HepG2 (cell line): ENCODE results near the gene PDLIM5. TPM values are rescaled to one million over a fixed set of nuclear protein-coding genes. Genes with fewer than 3 reads are reported as not detected.

Source experiments
- ATAC-seq: fragments of 200-7000 bp; cut with Tn5 transposase; 3 replicates; pipeline ENCODE4 v1.9.1; 2020; ENCODE audit warnings: mild to moderate bottlenecking, moderate library complexity
- BruUV-seq: library from RNA; stranded (reverse); fragments of 400-500 nt; replicated peaks from 2 replicates; lab custom pipeline; 2021; lab: Mats Ljungman, UMichigan
- CTCF ChIA-PET: fragments of 300-600 bp; formaldehyde crosslinking; extraction: SDS; loops from one replicate; lab custom pipeline; 2021; ENCODE audit warnings: low total read pairs, inconsistent platforms, low intra/inter-chr PET ratio; lab: Yijun Ruan, JAX
- POLR2A ChIA-PET: fragments of 350-600 bp; sonication (Branson Sonifier 250); formaldehyde crosslinking; loops from one replicate; lab custom pipeline; 2020; ENCODE audit warnings: antibody characterized with exemption, inconsistent platforms; lab: Yijun Ruan, JAX
- DNase-seq: peaks from one replicate; pipeline ENCODE4 v3.0.0-alpha.2; 2015; ENCODE audit warnings: low spot score
- FAIRE-seq: peaks from 3 replicates; lab custom pipeline; 2011; peaks lifted over from hg19 to GRCh38; lab: Jason Lieb, UNC
- H2AFZ ChIP-seq: one replicate; pipeline ENCODE4 v1.6.1; 2011; ENCODE audit warnings: low read length, inconsistent platforms
- H3K27ac ChIP-seq: fragments of 300-600 bp; 3 replicates; pipeline ENCODE4 v1.8.0; 2011; ENCODE audit warnings: mixed run types, mild to moderate bottlenecking, mixed read lengths, low read length, inconsistent platforms; ENCODE audit not compliant: insufficient read depth; ENCODE audit errors: extremely low read length
- H3K27me3 ChIP-seq, 2 experiments: fragments of 200-600 bp in 1 of 2; 2 replicates in 1 of 2; 3 replicates in 1 of 2; pipeline versions ENCODE4 v1.6.0 to v1.8.0; 2011; ENCODE audit warnings: low read length in 2 of 2, mild to moderate bottlenecking in 2 of 2, moderate library complexity in 2 of 2, inconsistent platforms in 1 of 2; ENCODE audit not compliant: insufficient read depth in 2 of 2, control insufficient read depth in 1 of 2
- H3K36me3 ChIP-seq, 2 experiments: fragments of 200-600 bp in 1 of 2; replicated peaks in 1 of 2; 2 replicates in 1 of 2; 3 replicates in 1 of 2; pipeline versions ENCODE4 v1.5.1 to v1.8.0; 2011; ENCODE audit warnings: low read length in 2 of 2, inconsistent platforms in 1 of 2; ENCODE audit not compliant: insufficient read depth in 2 of 2, control insufficient read depth in 1 of 2
- H3K4me1 ChIP-seq: 2 replicates; pipeline ENCODE4 v1.5.1; 2012; ENCODE audit warnings: low read length, inconsistent platforms; ENCODE audit not compliant: insufficient read depth
- H3K4me2 ChIP-seq: 2 replicates; pipeline ENCODE4 v1.6.0; 2011; ENCODE audit warnings: low read depth, low read length, inconsistent platforms
- H3K4me3 ChIP-seq, 3 experiments: fragments of 200-600 bp in 1 of 3; sonication (generic), shearing (Covaris generic) in 1 of 3; replicated peaks in 1 of 3; 2 replicates each; pipeline ENCODE4 v1.5.1; 2011 to 2016; ENCODE audit warnings: low read length in 3 of 3, inconsistent platforms in 2 of 3, low read depth in 2 of 3, mild to moderate bottlenecking in 2 of 3, control low read depth in 1 of 3, mixed read lengths in 1 of 3; ENCODE audit not compliant: insufficient read depth in 1 of 3
- H3K79me2 ChIP-seq: one replicate; pipeline ENCODE4 v1.6.1; 2011; ENCODE audit warnings: low read length, inconsistent platforms; ENCODE audit not compliant: insufficient read depth
- H3K9ac ChIP-seq: 2 replicates; pipeline ENCODE4 v1.6.0; 2011; ENCODE audit warnings: mild to moderate bottlenecking, low read depth, low read length, inconsistent platforms; ENCODE audit not compliant: insufficient read depth
- H3K9me3 ChIP-seq: 2 replicates; pipeline ENCODE4 v1.5.1; 2012; ENCODE audit warnings: mild to moderate bottlenecking, low read length
- H4K20me1 ChIP-seq: 2 replicates; pipeline ENCODE4 v1.6.0; 2011; ENCODE audit warnings: inconsistent platforms, mild to moderate bottlenecking, low read length, moderate library complexity; ENCODE audit not compliant: insufficient read depth
- WGBS: methylation state at CpG from one replicate; pipeline ENCODE4 v1.1.6; 2017; ENCODE audit warnings: low lambda C conversion rate; 5-methylcytosine and 5-hydroxymethylcytosine counted together
- in situ Hi-C: cut with HindIII; loops from 2 replicates; pipeline ENCODE4 v1.10.0; 2017; ENCODE audit warnings: low pct_unique_long_range_greater_than_20kb; ENCODE audit not compliant: extremely low pct_ligation_motif_present
- intact Hi-C: fragments of 100-400 bp; cut with micrococcal nuclease; formaldehyde crosslinking; loops from one replicate; pipeline ENCODE4 v1.10.0; 2022; ENCODE audit not compliant: unreplicated experiment
- polyA plus RNA-seq, 8 experiments: library from polyadenylated mRNA; depleted of rRNA in 3 of 8; stranded (reverse) in 7 of 8; unstranded in 1 of 8; fragments of >200 nt; fragmentation: Illumina TruSeq in 4 of 8; extraction: Trizol in 4 of 8; gene quantifications; 2 replicates each; pipeline versions ENCODE4 v1.2.1 to v1.2.3, GENCODE V29; 2011 to 2016; ENCODE audit warnings: low read depth in 4 of 8, missing spikeins in 1 of 8, mixed read lengths in 1 of 8; ENCODE audit not compliant: insufficient read depth in 1 of 8
- total RNA-seq, 5 experiments: library from RNA; depleted of rRNA; stranded (reverse); fragments of >200 nt; fragmentation: Illumina TruSeq; extraction: Trizol; gene quantifications; 2 replicates each; pipeline ENCODE4 v1.2.3, GENCODE V29; 2016; ENCODE audit warnings: low read depth in 1 of 5
- TF ChIP-seq, protein P1 (sequence below), 2 experiments: fragments of 450-650 bp in 1 of 2; sonication (generic) in 1 of 2; formaldehyde crosslinking in 1 of 2; IDR thresholded peaks; 2 replicates each; pipeline versions ENCODE4 v1.6.1 to v1.8.0; 2016 to 2022; ENCODE audit warnings: antibody characterized with exemption in 1 of 2, mild to moderate bottlenecking in 1 of 2, missing genetic modification reagents in 1 of 2
- TF ChIP-seq, protein P2 (sequence below): IDR thresholded peaks from 2 replicates; pipeline ENCODE4 v1.6.1; 2016; ENCODE audit warnings: low read depth

The PDLIM5 gene
- total and polyA plus RNA-seq, 2 of the 13 experiments (the other 11 are each of a cell fraction or from before 2014, with no cell fraction given), result 52.8 to 119 TPM

DNA sequence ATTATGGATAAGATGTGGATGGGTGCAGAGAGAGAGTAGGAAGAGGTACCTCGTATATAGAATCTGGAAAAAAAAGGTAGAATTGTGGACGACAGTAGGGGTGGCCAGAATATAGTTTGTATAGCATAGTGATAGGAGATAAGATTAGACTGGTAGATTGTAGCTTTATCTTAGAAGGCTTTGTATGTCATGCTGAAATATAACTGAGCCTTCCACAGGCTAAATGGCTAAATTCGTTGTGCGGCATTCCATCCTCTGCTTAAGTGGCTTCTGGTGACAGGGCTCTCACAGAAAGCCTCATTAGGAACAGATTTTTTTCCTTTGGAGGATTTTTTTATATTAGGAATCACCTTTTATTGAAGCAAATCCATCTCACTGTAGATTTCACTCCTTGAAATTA is 163.7 kb downstream of the PDLIM5 start:
- POLR2A ChIA-PET, result no interaction called here

DNA sequence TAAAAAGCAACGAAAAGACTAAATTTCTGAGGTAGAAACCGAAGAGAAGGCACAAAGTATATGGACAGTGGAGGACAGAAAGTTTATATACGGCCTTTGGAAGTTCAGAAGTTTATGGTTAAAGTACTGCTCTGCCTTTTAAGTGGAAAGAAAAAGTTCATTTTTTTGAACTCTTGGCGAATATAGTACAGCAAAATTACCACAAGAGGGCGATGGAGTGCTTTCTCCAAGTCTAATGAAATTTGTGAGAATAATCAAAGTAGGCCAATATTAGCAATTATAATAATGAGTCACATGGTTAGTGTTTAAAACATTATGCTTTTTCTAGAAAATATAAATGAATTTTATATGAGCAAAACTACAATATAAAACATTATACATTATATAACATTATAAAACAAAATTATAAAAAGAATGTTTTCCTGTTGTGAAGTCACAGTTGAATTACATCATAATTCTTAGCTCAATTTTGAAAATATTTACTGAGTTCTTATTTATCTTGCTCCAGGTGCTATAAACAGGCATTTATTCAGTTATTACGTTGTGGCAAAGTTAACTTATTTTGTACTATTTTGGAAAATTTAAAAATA is 169.8 kb downstream of the PDLIM5 start:
- intact Hi-C loops (loop anchor here (1.0 to 5.0 kb wide), 4 partner anchors 111 to 504 kb away; partner anchors contain the start of gene BMPR1B), in situ Hi-C loops (loop anchor here (10.0 kb wide), 1 partner anchor 503 kb away; no protein-coding TSS in a partner anchor)
- Histone ChIP-seq H3K27ac (no peak overlapping the region), H3K4me2 (no peak overlapping the region), H3K27me3 (no peaks in the 10 kb centered on the region), H3K4me1 (no peaks in the 10 kb centered on the region), H4K20me1 (peaks cover 2% of the 10 kb centered on the region; the same call in 1 of the 2 replicates), H2AFZ (no peak overlapping the region), H3K36me3 (peaks cover 10 to 26% of the 10 kb centered on the region in 2 experiments; a peak in 4 of 5 replicates), H3K9ac (no peak overlapping the region), H3K4me3 (no peak overlapping the region), H3K79me2 (no peaks in the 10 kb centered on the region), H3K9me3 (no peaks in the 10 kb centered on the region)
- WGBS, result 27% methylated on average over 6 of the region's 6 CpGs
- peak; percentile 74 for FAIRE-seq
- POLR2A ChIA-PET, result no interaction called here
- CTCF ChIA-PET, result interaction anchor here (0.9 to 1.4 kb wide), 2 partner anchors 474 to 503 kb away, joined by 5 to 9 read pairs; no protein-coding TSS in a partner anchor
- peak; percentile 28 for DNase-seq
- ATAC-seq, result peak; percentile 63
- BruUV-seq, result no TSS peak
- TF ChIP-seq, protein P1, sequence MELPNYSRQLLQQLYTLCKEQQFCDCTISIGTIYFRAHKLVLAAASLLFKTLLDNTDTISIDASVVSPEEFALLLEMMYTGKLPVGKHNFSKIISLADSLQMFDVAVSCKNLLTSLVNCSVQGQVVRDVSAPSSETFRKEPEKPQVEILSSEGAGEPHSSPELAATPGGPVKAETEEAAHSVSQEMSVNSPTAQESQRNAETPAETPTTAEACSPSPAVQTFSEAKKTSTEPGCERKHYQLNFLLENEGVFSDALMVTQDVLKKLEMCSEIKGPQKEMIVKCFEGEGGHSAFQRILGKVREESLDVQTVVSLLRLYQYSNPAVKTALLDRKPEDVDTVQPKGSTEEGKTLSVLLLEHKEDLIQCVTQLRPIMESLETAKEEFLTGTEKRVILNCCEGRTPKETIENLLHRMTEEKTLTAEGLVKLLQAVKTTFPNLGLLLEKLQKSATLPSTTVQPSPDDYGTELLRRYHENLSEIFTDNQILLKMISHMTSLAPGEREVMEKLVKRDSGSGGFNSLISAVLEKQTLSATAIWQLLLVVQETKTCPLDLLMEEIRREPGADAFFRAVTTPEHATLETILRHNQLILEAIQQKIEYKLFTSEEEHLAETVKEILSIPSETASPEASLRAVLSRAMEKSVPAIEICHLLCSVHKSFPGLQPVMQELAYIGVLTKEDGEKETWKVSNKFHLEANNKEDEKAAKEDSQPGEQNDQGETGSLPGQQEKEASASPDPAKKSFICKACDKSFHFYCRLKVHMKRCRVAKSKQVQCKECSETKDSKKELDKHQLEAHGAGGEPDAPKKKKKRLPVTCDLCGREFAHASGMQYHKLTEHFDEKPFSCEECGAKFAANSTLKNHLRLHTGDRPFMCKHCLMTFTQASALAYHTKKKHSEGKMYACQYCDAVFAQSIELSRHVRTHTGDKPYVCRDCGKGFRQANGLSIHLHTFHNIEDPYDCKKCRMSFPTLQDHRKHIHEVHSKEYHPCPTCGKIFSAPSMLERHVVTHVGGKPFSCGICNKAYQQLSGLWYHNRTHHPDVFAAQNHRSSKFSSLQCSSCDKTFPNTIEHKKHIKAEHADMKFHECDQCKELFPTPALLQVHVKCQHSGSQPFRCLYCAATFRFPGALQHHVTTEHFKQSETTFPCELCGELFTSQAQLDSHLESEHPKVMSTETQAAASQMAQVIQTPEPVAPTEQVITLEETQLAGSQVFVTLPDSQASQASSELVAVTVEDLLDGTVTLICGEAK (IDR thresholded peaks at IDR 0.05), result no peak
- TF ChIP-seq, protein P1 (CRISPR knock-in tag; IDR thresholded peaks at IDR 0.05), result no peak

More for the DNA sequence above, 163.7 kb downstream of the PDLIM5 start:
- intact Hi-C loops, result no loop called here
- Histone ChIP-seq H3K4me1 (no peaks in the 10 kb centered on the region), H3K79me2 (no peaks in the 10 kb centered on the region), H3K9ac (no peak overlapping the region), H3K27ac (no peak overlapping the region), H3K4me2 (no peak overlapping the region), H3K36me3 (peaks cover 6 to 16% of the 10 kb centered on the region in 2 experiments; a peak in 4 of 5 replicates), H3K9me3 (no peaks in the 10 kb centered on the region), H4K20me1 (no peaks in the 10 kb centered on the region), H3K27me3 (no peaks in the 10 kb centered on the region), H2AFZ (no peak overlapping the region), H3K4me3 (no peak overlapping the region)
- TF ChIP-seq, protein P2, sequence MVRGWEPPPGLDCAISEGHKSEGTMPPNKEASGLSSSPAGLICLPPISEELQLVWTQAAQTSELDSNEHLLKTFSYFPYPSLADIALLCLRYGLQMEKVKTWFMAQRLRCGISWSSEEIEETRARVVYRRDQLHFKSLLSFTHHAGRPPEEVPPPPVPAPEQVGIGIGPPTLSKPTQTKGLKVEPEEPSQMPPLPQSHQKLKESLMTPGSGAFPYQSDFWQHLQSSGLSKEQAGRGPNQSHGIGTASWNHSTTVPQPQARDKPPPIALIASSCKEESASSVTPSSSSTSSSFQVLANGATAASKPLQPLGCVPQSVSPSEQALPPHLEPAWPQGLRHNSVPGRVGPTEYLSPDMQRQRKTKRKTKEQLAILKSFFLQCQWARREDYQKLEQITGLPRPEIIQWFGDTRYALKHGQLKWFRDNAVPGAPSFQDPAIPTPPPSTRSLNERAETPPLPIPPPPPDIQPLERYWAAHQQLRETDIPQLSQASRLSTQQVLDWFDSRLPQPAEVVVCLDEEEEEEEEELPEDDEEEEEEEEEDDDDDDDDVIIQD, result no peak
- ATAC-seq (no peak), DNase-seq (no peak), FAIRE-seq (no peak)
- in situ Hi-C loops, result no loop called here
- CTCF ChIA-PET, result no interaction called here
- WGBS, result 93% methylated on average over 4 of the region's 4 CpGs
- BruUV-seq, result no TSS peak
